Measurements from ENCODE around the gene SMIM38.

DNA sequence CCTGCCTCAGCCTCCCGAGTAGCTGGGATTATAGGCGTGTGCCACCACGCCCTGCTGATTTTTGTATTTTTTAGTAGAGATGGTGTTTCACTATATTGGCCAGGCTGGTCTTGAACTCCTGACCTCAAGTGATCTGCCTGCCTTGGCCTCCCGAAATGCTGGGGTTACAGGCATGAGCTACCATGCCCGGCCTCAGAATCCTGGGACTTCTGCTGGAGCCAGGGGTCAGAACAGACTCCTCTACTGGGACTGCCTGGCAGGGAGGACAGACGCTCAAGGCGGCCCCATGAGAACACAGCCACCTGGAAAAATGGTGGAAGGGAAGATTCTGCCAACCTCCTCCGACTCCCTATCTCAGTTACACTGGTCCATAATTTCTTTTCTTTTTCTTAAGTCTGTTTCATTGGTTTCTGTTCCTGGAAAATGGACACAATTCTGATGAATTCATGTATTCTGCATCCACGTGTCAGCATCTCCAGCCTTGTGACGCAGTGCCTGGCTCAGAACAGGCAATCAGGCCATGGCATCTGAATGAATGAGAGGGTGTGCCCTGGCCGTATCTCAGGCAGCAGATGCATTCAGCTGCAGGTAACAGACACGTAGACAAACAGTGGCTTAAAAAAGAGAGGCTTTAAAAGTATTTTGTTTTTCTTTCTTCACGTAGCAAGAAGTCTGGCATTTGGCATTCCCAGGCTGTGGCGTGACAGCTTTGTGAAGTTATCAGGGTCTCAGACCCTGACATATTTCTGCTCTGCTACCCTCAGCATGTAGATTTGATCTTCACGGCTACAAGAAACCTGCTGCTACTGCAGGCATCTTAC lies 4.8 kb downstream of the SMIM38 start:
- TF ChIP-seq, protein P1, sequence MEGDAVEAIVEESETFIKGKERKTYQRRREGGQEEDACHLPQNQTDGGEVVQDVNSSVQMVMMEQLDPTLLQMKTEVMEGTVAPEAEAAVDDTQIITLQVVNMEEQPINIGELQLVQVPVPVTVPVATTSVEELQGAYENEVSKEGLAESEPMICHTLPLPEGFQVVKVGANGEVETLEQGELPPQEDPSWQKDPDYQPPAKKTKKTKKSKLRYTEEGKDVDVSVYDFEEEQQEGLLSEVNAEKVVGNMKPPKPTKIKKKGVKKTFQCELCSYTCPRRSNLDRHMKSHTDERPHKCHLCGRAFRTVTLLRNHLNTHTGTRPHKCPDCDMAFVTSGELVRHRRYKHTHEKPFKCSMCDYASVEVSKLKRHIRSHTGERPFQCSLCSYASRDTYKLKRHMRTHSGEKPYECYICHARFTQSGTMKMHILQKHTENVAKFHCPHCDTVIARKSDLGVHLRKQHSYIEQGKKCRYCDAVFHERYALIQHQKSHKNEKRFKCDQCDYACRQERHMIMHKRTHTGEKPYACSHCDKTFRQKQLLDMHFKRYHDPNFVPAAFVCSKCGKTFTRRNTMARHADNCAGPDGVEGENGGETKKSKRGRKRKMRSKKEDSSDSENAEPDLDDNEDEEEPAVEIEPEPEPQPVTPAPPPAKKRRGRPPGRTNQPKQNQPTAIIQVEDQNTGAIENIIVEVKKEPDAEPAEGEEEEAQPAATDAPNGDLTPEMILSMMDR (IDR thresholded peaks at IDR 0.05) = no peak
- no peak for TF ChIP-seq ZFX (IDR thresholded peaks at IDR 0.05; ENCODE audit: borderline replicate concordance)
